ENCODE measurements around the gene ASB1. TPM values are rescaled to one million over a fixed set of nuclear protein-coding genes. Genes with fewer than 3 reads are reported as not detected.

ASB1 gene
- 23.5 and 29.7 TPM in 2 replicates for total RNA-seq

- no peak for TF ChIP-seq CTCF (conservative IDR thresholded peaks at IDR 0.05; ENCODE audit: low read depth, low read length)
- no peak for DNase-seq (ENCODE audit: low read depth)
- H3K4me3 ChIP-seq (ENCODE audit: low read depth, low read length) = peak within 1 kb of the TSS; percentile 74
These were observed at the start of gene ASB1 for GRCh38 chr2:238426568-238427434. ASB1 (plus strand) TSS chr2:238426927; CDS start chr2:238427071, 144 bp downstream.

GRCh38 chr2:238378230-238379095 lies 48.3 kb upstream of the ASB1 start:
- no peak for DNase-seq (ENCODE audit: low read depth)
- H3K4me3 ChIP-seq (ENCODE audit: low read depth, low read length) = no peak overlapping the region
- TF ChIP-seq CTCF (conservative IDR thresholded peaks at IDR 0.05; ENCODE audit: low read depth, low read length) = no peak

- no peak for TF ChIP-seq CTCF (conservative IDR thresholded peaks at IDR 0.05; ENCODE audit: low read depth, low read length)
- peak; percentile 10 for DNase-seq (ENCODE audit: low read depth)
- no peak overlapping the region for H3K4me3 ChIP-seq (ENCODE audit: low read depth, low read length)
These were observed 47.5 kb upstream of the ASB1 start for GRCh38 chr2:238379096-238379810.

- DNase-seq (ENCODE audit: low read depth) = no peak
- H3K4me3 ChIP-seq (ENCODE audit: low read depth, low read length) = no peak overlapping the region
- TF ChIP-seq CTCF (conservative IDR thresholded peaks at IDR 0.05; ENCODE audit: low read depth, low read length) = no peak
These were observed 46.4 kb upstream of the ASB1 start for GRCh38 chr2:238380336-238380735.

GRCh38 chr2:238380785-238381184 lies 45.9 kb upstream of the ASB1 start:
- no peak overlapping the region for H3K4me3 ChIP-seq (ENCODE audit: low read depth, low read length)
- DNase-seq (ENCODE audit: low read depth) = no peak
- TF ChIP-seq CTCF (conservative IDR thresholded peaks at IDR 0.05; ENCODE audit: low read depth, low read length) = no peak

- H3K4me3 ChIP-seq (ENCODE audit: low read depth, low read length) = no peak overlapping the region
- DNase-seq (ENCODE audit: low read depth) = no peak
- TF ChIP-seq CTCF (conservative IDR thresholded peaks at IDR 0.05; ENCODE audit: low read depth, low read length) = no peak
These were observed 45.2 kb upstream of the ASB1 start for GRCh38 chr2:238381341-238382115.

Data from epithelial cell of proximal tubule (primary cell).